NB4 (cell line): ENCODE data around the gene TTLL6.
A peak's percentile ranks its signal among the peaks of the same experiment; 100 is the strongest.
"Not testable (repeated sequence)": the region's sequence is repeated elsewhere in the genome, so short reads cannot be mapped to it uniquely, and the experiment has no call there.

Source experiments
- DNase-seq: peaks from one replicate; pipeline ENCODE4 v3.0.0; 2010; ENCODE audit warnings: low read depth
- H3K4me3 ChIP-seq: one replicate; pipeline ENCODE4 v1.5.1; 2011; ENCODE audit warnings: mild to moderate bottlenecking, low read depth, low read length, moderate library complexity
- MYC ChIP-seq: IDR thresholded peaks from 2 replicates; pipeline ENCODE4 v1.6.1; 2011; ENCODE audit warnings: low read depth, low read length
- POLR2A ChIP-seq: IDR thresholded peaks from 2 replicates; pipeline ENCODE4 v1.6.1; 2011; ENCODE audit warnings: mild to moderate bottlenecking; ENCODE audit not compliant: insufficient read length; ENCODE audit errors: extremely low read depth
- TF ChIP-seq, protein P1 (sequence below): IDR thresholded peaks from 2 replicates; pipeline ENCODE4 v1.6.1; 2011; ENCODE audit warnings: low read depth, low read length
- TF ChIP-seq, protein P2 (sequence below): IDR thresholded peaks from one replicate; pipeline ENCODE4 v1.5.1; 2012; ENCODE audit warnings: low read depth, low read length

The TTLL6 gene

DNA sequence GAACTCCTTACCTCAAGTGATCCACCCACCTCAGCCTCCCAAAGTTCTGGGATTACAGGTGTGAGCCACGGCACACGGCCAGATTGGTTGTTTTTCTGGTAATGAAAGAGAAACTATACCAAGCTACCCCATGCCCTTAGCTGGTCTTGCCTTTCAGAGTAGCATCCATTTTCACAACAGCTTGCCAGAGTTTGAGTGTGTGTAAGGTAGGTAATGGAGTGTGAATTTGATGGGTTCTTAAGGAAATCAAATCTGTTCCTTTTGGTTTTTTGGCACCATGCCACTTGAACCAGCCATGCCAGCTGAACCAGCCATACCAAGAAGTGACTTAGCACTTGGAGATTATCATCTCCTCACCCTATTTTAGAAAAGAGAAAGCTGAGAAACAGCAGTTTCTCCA, 18.9 kb upstream of the TTLL6 start:
- DNase-seq, result no peak
- H3K4me3 ChIP-seq, result no peak overlapping the region
- TF ChIP-seq POLR2A (no peak), MYC (no peak)
- TF ChIP-seq, protein P1, sequence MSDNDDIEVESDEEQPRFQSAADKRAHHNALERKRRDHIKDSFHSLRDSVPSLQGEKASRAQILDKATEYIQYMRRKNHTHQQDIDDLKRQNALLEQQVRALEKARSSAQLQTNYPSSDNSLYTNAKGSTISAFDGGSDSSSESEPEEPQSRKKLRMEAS, result no peak
- TF ChIP-seq, protein P2, sequence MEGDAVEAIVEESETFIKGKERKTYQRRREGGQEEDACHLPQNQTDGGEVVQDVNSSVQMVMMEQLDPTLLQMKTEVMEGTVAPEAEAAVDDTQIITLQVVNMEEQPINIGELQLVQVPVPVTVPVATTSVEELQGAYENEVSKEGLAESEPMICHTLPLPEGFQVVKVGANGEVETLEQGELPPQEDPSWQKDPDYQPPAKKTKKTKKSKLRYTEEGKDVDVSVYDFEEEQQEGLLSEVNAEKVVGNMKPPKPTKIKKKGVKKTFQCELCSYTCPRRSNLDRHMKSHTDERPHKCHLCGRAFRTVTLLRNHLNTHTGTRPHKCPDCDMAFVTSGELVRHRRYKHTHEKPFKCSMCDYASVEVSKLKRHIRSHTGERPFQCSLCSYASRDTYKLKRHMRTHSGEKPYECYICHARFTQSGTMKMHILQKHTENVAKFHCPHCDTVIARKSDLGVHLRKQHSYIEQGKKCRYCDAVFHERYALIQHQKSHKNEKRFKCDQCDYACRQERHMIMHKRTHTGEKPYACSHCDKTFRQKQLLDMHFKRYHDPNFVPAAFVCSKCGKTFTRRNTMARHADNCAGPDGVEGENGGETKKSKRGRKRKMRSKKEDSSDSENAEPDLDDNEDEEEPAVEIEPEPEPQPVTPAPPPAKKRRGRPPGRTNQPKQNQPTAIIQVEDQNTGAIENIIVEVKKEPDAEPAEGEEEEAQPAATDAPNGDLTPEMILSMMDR, result no peak

DNA sequence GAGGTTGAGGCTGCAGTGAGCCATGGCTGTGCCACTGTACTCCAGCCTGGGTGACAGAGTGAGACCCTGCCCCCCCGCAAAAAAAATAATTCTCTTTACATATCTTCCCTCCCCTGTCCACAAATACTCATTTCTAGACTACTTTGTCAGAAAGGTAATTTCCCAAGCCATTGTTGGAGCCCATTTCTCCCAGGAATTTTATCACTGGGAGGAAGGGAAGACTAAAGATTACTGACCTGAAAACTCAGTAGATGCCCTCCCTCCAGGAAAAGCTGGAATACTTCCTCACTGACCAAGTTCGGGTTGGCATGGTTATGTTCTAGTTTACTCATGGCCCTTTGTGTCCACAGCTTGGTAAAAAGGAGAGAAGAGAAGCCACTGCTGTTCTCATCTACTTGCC, 17.9 kb upstream of the TTLL6 start:
- no peak overlapping the region for H3K4me3 ChIP-seq
- no peak for DNase-seq
- TF ChIP-seq, protein P2, result no peak
- TF ChIP-seq, protein P1, result no peak
- TF ChIP-seq MYC (no peak), POLR2A (no peak)

DNA sequence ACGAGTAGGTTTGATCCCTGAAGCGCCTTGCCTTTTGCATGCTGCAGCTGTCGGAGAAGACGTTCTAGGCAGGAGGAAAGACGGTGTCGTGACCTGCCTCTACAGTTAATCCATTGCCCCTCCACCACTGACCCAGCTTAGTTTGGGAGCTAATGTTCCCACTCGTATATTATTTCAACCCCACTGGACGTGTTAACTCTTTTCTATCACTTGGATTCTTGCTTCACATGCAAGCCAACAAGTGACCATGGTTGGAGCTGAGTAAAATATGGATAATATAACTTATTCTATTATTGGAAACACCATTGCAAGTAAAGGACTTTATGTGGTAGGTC, 14.5 kb upstream of the TTLL6 start:
- TF ChIP-seq, protein P2, result no peak
- TF ChIP-seq POLR2A (no peak), MYC (no peak)
- TF ChIP-seq, protein P1, result no peak
- DNase-seq, result no peak
- peak overlapping the region; percentile 83 for H3K4me3 ChIP-seq

DNA sequence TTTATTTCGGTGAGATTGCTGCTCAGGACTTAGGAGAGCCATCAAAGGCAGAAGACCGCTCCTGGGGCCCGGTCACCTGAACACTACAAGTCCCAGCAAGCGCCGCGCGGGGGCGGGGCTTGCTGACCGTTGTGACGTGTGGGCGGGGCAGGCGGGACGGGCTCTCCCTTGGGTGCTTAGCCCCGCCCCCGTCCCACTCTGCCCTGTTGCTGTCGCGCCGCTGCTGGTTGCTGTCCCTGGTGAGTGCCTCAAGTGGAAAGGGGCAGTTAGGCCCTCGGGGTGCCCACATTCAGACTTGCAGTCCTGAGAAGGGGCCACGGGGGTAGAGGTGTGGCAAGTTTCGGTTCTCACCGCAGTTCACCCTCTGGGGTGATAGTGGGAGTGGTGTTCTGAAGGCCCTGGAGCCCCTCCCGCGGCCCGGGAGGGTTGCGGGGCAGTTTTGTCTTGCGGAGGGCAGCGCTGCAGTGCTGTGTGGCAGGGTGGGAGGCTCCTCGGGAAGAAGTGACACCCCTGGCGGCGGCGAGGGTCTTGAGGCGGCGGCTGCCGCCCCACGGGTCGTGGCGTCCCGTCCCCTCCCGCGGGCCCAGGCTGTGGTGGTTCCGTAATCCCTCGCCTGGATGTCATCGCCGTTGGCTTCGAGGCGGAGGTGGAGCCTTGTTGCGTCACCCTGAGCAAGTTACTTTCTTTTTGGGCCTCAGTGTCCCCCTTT, 14.0 kb upstream of the TTLL6 start, which contains the start of gene CALCOCO2:
TSS of gene CALCOCO2 (plus strand) at position 196 of the 709 bp plus-strand sequence. CDS start 10,673 bp downstream, outside the sequence.
- TF ChIP-seq, protein P1, result no peak; the same call in 1 of the 2 replicates
- TF ChIP-seq, protein P2, result no peak
- TF ChIP-seq MYC (peak; percentile 45; the same call in 1 of the 2 replicates), POLR2A (peak; percentile 79)
- DNase-seq, result peak; percentile 94
- H3K4me3 ChIP-seq, result peak within 1 kb of the TSS; percentile 83

DNA sequence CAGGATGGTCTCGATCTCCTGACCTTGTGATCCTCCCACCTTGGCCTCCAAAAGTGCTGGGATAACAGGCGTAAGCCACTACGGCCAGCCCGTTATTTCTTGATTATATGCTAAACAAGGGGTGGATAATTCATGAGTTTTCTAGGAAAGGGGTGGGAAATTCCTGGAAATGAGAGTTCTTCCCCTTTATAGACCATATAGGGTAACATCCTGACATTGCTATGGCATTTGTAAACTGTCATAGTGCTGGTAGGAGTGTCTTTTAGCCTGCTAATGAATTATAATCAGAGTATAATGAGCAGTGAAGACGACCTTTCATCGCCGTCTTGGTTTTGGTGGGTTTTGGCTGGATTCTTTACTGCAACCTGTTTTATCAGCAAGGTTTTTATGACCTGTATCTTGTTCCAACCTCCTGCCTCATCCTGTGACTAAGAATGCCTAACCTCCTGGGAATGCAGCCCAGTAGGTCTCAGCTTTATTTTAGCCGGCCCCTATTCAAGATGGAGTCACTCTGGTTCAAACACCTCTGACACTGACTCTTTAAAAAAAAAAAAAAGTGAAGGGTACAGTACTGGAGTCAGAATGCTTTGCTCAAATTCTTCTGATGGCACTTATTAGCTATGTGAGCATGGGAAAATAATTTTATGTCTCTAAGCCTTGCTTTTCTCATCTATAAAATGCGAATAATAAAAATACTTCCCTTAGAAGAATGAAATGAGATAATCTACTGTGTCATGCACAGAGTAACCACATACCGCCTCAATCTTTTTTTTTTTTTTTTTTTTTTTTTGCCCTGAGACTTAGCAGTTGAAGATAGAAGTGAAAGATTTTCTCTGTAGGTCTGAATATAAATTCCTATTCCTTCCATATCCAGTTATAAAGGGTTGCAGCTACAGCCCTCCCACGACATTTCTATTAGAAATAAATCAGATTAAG, 8.7 kb upstream of the TTLL6 start:
- DNase-seq, result no peak
- TF ChIP-seq, protein P2, result no peak

DNA sequence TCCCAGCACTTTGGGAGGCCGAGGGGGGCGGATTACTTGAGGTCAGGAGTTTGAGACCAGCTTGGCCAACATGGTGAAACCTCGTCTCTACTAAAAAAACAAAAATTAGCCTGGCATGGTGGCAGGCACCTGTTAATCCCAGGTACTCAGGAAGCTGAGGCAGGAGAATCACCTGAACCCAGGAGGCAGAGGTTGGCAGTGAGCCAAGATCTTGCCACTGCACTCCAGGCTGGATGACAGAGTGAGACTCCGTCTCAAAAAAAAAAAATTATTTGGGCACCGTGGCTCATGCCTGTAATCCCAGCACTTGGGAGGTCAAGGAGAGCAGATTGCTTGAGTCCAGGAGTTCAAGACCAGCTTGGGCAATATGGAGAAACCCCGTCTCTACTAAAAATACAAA, 3.9 kb upstream of the TTLL6 start:
- DNase-seq, H3K4me3 ChIP-seq: not testable (repeated sequence)

More for the DNA sequence above, 8.7 kb upstream of the TTLL6 start:
- H3K4me3 ChIP-seq, result no peak overlapping the region
